SK-N-SH treated with all-trans-retinoic acid at 6 μM for 48 hours (cell line): ENCODE data around the gene MFSD11.
"Not testable (repeated sequence)": the region's sequence is repeated elsewhere in the genome, so short reads cannot be mapped to it uniquely, and the experiment has no call there.

ENCODE experiments used
- ATAC-seq: fragments of 200-7000 bp; cut with Tn5 transposase; 3 replicates; pipeline ENCODE4 v1.9.1; 2020; ENCODE audit warnings: mild to moderate bottlenecking, moderate library complexity
- ARNTL ChIP-seq: fragments of 450-650 bp; formaldehyde crosslinking; IDR thresholded peaks from 2 replicates; pipeline ENCODE4 v1.5.0; 2020; ENCODE audit warnings: low read depth, mild to moderate bottlenecking, moderate library complexity, borderline replicate concordance
- BACH2 ChIP-seq: fragments of 250-450 bp; sonication (Bioruptor Pico); IDR thresholded peaks from 2 replicates; pipeline ENCODE4 v1.9.0; 2021; ENCODE audit warnings: mild to moderate bottlenecking, borderline replicate concordance
- CREB5 ChIP-seq: fragments of 250-450 bp; sonication (Bioruptor Pico); IDR thresholded peaks from 2 replicates; pipeline ENCODE4 v1.5.1; 2020; ENCODE audit warnings: low read depth, mild to moderate bottlenecking, moderate library complexity
- CSRNP3 ChIP-seq: fragments of 250-450 bp; sonication (Bioruptor Pico); IDR thresholded peaks from 2 replicates; pipeline ENCODE4 v1.5.1; 2021; ENCODE audit warnings: mild to moderate bottlenecking, moderate library complexity
- ESRRG ChIP-seq: fragments of 250-450 bp; sonication (Bioruptor Pico); IDR thresholded peaks from 2 replicates; pipeline ENCODE4 v1.6.1; 2021; ENCODE audit warnings: mild to moderate bottlenecking
- ISL1 ChIP-seq: fragments of 250-450 bp; sonication (Bioruptor Pico); IDR thresholded peaks from 2 replicates; pipeline ENCODE4 v2.1.2; 2022; ENCODE audit warnings: mild to moderate bottlenecking, moderate library complexity
- OSR1 ChIP-seq: fragments of 250-450 bp; sonication (Bioruptor Pico); IDR thresholded peaks from 2 replicates; pipeline ENCODE4 v1.8.0; 2022; ENCODE audit warnings: moderate library complexity, mild to moderate bottlenecking, inconsistent platforms
- PPARA ChIP-seq: fragments of 250-450 bp; sonication (Bioruptor Pico); IDR thresholded peaks from 2 replicates; pipeline ENCODE4 v1.5.0; 2020; ENCODE audit warnings: mild to moderate bottlenecking, borderline replicate concordance
- RARB ChIP-seq: fragments of 250-450 bp; sonication (Bioruptor Pico); IDR thresholded peaks from 2 replicates; pipeline ENCODE4 v1.8.0; 2021; ENCODE audit warnings: mild to moderate bottlenecking, moderate library complexity
- SNAI2 ChIP-seq: fragments of 250-450 bp; sonication (Bioruptor Pico); IDR thresholded peaks from 2 replicates; pipeline ENCODE4 v1.5.0; 2020; ENCODE audit warnings: mild to moderate bottlenecking, moderate library complexity
- TOX ChIP-seq: fragments of 250-450 bp; sonication (Bioruptor Pico); IDR thresholded peaks from 2 replicates; pipeline ENCODE4 v1.8.0; 2021; ENCODE audit warnings: mild to moderate bottlenecking, moderate library complexity, borderline replicate concordance
- ZC3H10 ChIP-seq: fragments of 250-450 bp; sonication (Bioruptor Pico); IDR thresholded peaks from 2 replicates; pipeline ENCODE4 v1.5.1; 2021; ENCODE audit warnings: mild to moderate bottlenecking, moderate library complexity
- ZFP3 ChIP-seq: fragments of 250-450 bp; sonication (Bioruptor Pico); IDR thresholded peaks from 2 replicates; pipeline ENCODE4 v1.5.0; 2020; ENCODE audit warnings: mild to moderate bottlenecking, moderate library complexity
- ZFP30 ChIP-seq: fragments of 450-650 bp; formaldehyde crosslinking; IDR thresholded peaks from 2 replicates; pipeline ENCODE4 v1.5.0; 2022; ENCODE audit warnings: mild to moderate bottlenecking, moderate library complexity
- ZNF70 ChIP-seq: fragments of 450-650 bp; formaldehyde crosslinking; IDR thresholded peaks from 2 replicates; pipeline ENCODE4 v1.5.0; 2020; ENCODE audit warnings: mild to moderate bottlenecking, moderate library complexity
- ZNF8 ChIP-seq: fragments of 450-650 bp; formaldehyde crosslinking; IDR thresholded peaks from 2 replicates; pipeline ENCODE4 v1.5.0; 2020; ENCODE audit warnings: mild to moderate bottlenecking, moderate library complexity
- TF ChIP-seq, protein P1 (sequence below): fragments of 250-450 bp; sonication (Bioruptor Pico); IDR thresholded peaks from 2 replicates; pipeline ENCODE4 v1.5.0; 2020; ENCODE audit warnings: mild to moderate bottlenecking, moderate library complexity
- TF ChIP-seq, protein P2 (sequence below): fragments of 250-450 bp; sonication (Bioruptor Pico); IDR thresholded peaks from 2 replicates; pipeline ENCODE4 v1.8.0; 2021; ENCODE audit warnings: low read depth, mild to moderate bottlenecking, moderate library complexity, borderline replicate concordance

MFSD11 gene

DNA sequence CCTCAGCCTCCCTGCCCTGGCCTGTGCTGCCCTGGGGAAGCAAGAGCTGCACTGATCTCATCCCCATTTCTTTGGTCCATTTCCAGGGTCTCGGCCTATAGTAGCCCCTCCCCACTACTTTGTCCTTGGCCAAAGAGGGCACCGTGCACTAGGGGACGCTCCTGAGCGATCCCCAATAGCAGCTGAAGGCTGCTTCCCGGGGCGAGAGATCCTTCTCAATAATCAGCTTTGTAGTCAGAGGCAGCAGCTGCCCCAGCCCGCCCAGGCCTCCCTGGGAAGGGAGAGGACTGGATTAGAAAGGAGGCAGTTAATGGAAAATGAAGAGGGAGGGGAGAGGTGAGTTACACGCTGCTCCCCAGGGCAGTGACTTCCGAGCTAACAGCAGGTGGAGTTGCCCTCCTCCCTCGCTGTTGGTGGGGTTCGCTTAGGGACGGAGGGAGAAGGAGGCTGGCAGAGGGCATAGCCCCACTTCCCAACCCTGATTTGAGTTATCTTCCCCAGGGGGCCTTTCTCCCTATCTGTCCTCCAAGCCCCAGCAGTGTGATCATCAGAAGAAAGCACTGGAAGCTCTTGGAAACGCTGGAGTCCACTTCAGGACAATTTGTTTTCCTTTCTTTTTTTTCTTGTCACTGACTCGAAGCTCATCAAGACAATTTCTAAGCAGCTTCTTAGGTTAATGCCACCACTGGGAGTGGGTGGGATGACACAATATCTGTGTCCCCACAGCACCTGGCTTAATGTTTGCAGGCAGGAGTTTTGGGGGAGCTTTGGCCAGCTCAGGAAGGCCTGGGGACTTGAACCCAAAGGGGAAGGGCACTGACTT lies 29.7 kb upstream of the MFSD11 start:
- ATAC-seq: no peak
- TF ChIP-seq TOX (CRISPR knock-in tag) (no peak), CREB5 (no peak), ZNF8 (CRISPR knock-in tag) (no peak), PPARA (CRISPR knock-in tag) (no peak), RARB (CRISPR knock-in tag) (no peak), ARNTL (CRISPR knock-in tag) (no peak), ZC3H10 (CRISPR knock-in tag) (no peak), OSR1 (no peak), SNAI2 (CRISPR knock-in tag) (no peak)

DNA sequence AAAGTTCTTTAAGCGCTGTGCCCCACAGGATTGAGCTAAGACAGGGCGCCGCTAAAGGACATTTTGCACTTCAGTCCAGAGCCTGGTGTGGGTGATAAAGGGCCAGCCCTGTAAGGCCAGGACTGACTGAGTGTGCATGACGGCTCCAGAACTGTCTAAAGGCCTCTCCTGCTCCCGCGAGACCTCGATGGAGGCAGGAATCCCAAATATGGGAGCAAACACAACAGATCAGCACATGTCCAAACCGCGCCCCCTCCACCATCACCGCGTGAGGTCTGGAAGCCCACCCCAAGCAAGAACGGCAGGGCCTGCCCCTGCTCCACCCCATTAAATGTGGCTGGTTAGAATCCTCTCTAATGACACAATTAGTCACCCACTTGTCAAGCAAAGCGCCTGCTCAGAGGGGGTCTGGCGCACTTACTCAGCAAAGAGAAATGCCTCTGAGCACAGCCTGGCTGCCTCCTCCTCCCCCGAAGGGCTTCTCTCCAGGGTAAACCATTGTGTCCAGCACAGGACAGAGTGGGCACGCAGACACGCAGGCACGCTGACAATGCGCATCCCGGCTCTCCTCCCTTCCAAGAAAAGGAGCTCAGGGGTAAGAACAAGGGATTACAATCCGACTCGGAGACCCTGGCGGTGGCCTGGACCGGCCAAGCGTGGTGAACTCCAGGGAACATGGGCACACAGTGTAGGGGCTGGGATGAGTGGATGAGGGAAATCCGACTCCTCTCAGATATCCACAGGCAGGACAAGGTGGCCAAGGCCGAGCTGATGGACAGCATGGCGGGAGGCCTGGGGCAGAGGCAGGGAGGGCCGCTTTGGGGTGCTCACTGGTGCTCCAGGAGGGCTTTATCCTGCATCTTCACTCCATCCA lies 28.6 kb upstream of the MFSD11 start:
- TF ChIP-seq ZFP30: no peak
- peak; percentile 66 for TF ChIP-seq ISL1 (CRISPR knock-in tag)
- no peak for TF ChIP-seq ZFP3
- peak; percentile 86 for ATAC-seq

- peak; percentile 34 for ATAC-seq
These were observed 27.7 kb upstream of the MFSD11 start for GRCh38 chr17:76709951-76710862.

- peak; percentile 45 for ATAC-seq
- TF ChIP-seq ZFP3: 0 out of 2 replicates have a peak, but pooled peaks have one; percentile 13
- TF ChIP-seq ZNF8 (CRISPR knock-in tag): no peak
These were observed 26.9 kb upstream of the MFSD11 start, which contains the start of gene MXRA7 for GRCh38 chr17:76710863-76711611. Gene MXRA7 (minus strand): TSS chr17:76710965. CDS start chr17:76710946, 19 bp downstream.

DNA sequence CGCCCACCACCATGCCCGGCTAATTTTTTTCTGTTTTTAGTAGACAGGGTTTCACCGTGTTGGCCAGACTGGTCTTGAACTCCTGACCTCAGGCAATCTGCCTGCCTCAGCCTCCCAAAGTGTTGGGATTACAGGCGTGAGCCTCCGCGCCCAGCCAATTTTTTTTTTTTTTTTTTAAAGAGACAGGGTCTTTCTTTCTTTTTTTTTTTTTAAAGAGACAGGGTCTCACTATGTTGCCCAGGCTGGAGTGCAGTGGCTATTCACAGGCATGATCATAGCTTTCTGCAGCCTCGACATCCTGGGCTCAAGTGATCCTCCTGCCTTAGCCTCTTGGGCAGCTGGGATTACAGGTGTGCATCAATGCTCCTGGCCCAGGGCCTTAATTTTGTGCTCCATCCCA lies 25.6 kb upstream of the MFSD11 start:
- ATAC-seq: not testable (repeated sequence)

- ATAC-seq: no peak
- TF ChIP-seq CSRNP3 (CRISPR knock-in tag): no peak
These were observed 24.2 kb upstream of the MFSD11 start for GRCh38 chr17:76713765-76714164.

GRCh38 chr17:76714336-76714735 lies 23.6 kb upstream of the MFSD11 start:
- ATAC-seq: no peak
- TF ChIP-seq ZFP3: no peak
- no peak for TF ChIP-seq TOX (CRISPR knock-in tag)
- TF ChIP-seq BACH2: no peak
- TF ChIP-seq, protein P1, sequence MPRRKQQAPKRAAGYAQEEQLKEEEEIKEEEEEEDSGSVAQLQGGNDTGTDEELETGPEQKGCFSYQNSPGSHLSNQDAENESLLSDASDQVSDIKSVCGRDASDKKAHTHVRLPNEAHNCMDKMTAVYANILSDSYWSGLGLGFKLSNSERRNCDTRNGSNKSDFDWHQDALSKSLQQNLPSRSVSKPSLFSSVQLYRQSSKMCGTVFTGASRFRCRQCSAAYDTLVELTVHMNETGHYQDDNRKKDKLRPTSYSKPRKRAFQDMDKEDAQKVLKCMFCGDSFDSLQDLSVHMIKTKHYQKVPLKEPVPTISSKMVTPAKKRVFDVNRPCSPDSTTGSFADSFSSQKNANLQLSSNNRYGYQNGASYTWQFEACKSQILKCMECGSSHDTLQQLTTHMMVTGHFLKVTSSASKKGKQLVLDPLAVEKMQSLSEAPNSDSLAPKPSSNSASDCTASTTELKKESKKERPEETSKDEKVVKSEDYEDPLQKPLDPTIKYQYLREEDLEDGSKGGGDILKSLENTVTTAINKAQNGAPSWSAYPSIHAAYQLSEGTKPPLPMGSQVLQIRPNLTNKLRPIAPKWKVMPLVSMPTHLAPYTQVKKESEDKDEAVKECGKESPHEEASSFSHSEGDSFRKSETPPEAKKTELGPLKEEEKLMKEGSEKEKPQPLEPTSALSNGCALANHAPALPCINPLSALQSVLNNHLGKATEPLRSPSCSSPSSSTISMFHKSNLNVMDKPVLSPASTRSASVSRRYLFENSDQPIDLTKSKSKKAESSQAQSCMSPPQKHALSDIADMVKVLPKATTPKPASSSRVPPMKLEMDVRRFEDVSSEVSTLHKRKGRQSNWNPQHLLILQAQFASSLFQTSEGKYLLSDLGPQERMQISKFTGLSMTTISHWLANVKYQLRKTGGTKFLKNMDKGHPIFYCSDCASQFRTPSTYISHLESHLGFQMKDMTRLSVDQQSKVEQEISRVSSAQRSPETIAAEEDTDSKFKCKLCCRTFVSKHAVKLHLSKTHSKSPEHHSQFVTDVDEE (CRISPR knock-in tag): no peak
- TF ChIP-seq ZNF70 (CRISPR knock-in tag): no peak
- TF ChIP-seq SNAI2 (CRISPR knock-in tag): no peak
- TF ChIP-seq OSR1: no peak
- TF ChIP-seq, protein P2, sequence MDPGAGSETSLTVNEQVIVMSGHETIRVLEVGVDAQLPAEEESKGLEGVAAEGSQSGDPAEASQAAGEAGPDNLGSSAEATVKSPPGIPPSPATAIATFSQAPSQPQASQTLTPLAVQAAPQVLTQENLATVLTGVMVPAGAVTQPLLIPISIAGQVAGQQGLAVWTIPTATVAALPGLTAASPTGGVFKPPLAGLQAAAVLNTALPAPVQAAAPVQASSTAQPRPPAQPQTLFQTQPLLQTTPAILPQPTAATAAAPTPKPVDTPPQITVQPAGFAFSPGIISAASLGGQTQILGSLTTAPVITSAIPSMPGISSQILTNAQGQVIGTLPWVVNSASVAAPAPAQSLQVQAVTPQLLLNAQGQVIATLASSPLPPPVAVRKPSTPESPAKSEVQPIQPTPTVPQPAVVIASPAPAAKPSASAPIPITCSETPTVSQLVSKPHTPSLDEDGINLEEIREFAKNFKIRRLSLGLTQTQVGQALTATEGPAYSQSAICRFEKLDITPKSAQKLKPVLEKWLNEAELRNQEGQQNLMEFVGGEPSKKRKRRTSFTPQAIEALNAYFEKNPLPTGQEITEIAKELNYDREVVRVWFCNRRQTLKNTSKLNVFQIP (CRISPR knock-in tag): no peak
- TF ChIP-seq ZC3H10 (CRISPR knock-in tag): no peak
- no peak for TF ChIP-seq ESRRG
- TF ChIP-seq ZFP30: no peak
- no peak for TF ChIP-seq CREB5
